SKM-1 (cell line): ENCODE data around the gene HSD3B7.
"Not testable (repeated sequence)": the region's sequence is repeated elsewhere in the genome, so short reads cannot be mapped to it uniquely, and the experiment has no call there.

Experiments
- DNase-seq: peaks from one replicate; lab custom pipeline; 2025; ENCODE audit not compliant: unreplicated experiment; lab: John Stamatoyannopoulos, UW

Gene HSD3B7

DNA sequence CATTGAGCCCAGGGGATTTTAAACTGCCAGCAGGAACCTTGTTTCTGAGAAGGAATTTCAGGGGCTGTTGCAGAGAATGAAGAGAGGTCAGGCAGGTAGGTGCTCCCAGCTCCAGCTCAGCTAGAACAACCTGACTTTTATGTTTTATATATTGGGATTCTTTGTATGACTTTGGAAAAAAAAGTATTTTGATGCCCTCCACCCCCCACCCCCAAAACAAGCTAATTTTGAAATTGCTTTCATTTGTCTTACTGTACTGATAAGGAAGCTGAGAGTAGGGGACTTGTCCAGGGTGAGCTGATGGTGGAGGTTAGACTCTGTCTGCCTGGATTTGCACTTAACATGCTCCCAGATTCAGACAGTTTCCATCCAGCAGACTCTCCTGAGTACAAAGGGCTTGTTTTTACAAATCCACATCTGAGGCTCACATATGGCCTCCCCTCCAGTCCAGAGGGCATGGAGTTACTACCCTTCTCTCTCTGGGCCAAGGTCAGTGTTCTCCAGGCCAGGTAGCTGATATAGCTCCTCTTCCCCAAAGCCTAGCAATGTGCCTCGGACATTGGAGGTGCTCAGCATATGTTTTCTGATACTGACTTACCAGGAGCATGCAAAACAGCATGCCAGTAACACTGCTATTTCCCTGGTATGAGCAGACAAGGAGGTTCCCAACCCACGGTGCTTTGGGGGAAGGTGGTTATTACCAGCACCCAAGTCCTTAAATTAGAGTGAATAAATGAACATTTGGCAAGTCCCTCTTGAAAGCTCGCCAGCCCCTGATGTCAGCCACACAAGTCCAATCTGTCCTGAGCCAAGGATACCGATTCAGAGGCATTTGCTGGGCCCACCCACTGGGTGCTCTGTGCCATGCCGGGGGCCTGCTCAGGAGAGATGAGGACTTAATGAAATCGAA, 14.1 kb downstream of the HSD3B7 start:
- no peak for DNase-seq

DNA sequence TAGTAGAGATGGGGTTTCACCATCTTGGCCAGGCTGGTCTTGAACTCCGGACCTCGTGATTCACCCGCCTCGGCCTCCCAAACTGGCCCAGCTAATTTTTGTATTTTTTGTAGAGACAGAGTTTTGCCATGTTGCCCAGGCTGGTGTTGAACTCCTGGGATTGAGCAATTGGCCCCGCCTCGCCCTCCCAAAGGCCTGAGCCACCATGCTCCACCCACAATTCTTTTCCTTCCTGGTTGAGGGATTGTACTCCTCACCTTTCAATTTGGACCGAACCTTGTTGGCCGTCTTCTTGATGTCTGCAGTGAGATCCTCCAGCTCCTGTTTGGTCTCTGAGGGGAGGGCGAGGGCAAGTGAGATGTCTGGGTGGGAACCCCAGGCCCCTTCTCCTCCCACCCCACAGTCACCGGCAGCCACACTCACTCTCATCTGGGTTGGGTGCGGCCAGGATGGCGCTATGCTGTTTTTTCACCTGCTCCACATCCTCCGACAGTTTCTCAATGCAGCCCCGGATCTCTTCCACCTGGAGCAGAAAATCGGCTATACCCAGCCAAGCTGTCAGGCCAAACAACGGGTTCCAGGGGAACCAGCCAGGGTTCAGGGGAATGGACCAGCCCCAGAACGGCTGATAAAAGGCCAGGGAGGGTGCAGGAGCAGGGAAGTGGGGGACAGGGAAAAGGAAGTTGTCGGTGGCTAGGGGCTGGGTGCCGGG, 15.8 kb downstream of the HSD3B7 start:
- no peak for DNase-seq

DNA sequence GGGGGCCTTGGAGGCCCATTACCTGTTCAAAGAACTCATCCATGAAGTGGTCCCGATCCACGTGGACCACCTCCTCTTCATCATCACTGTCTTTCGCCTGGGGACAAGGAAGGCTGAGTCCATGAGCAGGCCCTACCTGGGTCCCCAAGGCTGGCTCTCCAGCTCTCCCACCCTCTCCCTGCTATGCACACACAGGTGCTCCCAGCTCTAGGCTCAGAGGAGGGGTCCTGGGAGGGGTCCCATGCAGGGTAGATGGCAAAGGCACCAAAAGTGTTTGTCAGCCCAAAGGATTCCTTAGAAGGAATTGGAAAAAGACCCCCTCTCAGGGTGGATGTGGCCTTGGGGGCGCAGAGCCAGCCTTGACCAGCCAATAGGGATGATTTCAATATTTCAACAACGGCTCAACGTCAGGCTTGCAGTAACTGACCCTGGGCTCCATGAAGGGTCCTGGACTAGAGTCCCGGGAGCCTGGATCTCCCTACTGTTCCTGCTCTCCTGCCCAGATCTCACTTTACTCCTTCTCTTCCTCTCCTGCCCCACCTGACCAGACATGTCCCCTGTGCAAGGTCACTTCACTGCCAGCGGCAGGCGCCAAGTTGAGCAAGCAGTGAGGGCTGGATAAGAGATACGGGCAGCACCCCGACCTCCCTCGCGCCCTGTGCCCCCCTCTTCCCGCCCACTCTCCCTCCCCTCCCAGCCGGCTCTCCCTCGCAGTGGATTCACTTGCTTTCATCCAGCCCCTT, 16.7 kb downstream of the HSD3B7 start:
- DNase-seq = no peak

DNA sequence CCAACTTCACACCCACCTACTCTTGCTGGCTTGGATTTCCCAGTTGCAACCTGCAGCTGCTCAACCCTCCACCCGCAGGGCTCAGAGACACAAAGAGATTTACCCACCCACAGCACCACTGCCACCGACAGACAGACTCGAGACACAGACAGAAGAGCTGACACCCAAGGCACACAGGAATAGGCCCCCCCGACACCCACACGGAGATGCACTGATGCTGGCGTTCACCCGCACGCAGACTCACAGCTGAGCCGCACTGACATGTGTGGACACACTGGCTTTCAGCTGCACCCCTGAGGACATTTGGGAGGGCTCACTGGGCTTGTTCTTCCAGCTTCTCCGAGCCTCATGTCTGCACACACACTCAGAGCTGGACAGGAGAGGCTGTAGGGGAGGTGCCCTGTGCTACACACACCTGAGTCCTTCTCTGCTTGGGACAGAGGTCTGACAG, 17.3 kb downstream of the HSD3B7 start:
- DNase-seq = no peak

DNA sequence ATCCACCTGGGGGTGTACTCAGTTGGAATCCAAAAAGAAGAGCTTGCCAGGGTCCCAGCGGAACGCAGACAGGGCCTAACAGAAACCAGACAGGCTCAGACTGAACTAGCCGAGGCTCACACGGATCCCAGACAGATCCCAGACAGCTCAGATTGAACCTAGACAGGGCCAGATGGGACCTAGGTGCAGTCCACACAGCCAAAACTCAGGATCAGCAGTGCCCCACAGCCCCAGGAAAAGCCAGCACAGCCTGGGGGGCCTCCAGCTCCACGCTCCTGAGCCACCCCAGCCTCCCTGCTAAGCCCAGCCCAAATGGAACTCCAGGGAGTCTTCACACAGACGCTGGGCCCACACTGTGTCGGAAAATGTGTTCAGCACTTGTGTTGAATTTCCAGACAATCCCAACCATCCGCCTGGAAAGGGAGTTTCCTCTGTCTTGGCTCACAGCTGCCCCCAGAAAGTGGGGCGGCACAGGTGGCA, 17.9 kb downstream of the HSD3B7 start:
- no peak for DNase-seq

DNA sequence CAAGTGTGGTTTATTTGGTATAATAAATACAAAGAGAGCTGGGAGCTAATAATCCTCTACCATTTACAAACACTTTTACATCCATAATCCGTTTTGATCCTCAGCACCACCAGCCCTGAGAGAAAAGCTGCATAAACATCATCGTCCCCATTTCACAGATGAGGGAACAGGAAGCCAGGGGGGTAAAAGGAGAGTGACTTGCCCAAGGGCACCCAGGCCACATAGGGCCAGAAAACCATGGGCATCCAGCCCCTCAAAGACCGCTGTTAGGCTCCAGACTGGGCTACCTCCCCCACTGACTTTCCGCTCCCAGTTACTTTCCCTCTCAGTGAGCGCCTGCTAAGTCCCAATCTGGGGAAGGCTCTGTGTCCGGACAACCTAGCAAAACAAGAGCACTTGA, 18.7 kb downstream of the HSD3B7 start:
- DNase-seq = no peak

DNA sequence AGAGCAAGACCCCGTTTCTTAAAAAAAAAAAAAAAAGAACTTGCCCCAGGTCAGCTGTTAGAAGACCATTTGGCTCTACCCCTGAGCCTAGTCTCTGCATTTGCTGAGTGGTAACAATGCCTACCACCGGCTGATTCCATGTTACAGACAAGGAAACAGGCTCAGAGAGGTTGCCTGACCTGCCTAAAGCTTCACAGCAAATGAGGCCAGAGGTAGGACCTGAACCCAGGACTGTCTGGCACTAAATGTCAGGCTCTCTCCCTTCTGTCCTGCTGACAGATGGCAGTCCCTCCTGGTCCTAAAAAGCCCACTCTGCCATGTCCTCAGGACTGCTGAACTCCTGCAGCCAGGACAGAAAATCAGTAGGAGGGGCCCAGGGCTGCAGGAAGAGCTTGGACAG, 19.7 kb downstream of the HSD3B7 start:
- DNase-seq = no peak

DNA sequence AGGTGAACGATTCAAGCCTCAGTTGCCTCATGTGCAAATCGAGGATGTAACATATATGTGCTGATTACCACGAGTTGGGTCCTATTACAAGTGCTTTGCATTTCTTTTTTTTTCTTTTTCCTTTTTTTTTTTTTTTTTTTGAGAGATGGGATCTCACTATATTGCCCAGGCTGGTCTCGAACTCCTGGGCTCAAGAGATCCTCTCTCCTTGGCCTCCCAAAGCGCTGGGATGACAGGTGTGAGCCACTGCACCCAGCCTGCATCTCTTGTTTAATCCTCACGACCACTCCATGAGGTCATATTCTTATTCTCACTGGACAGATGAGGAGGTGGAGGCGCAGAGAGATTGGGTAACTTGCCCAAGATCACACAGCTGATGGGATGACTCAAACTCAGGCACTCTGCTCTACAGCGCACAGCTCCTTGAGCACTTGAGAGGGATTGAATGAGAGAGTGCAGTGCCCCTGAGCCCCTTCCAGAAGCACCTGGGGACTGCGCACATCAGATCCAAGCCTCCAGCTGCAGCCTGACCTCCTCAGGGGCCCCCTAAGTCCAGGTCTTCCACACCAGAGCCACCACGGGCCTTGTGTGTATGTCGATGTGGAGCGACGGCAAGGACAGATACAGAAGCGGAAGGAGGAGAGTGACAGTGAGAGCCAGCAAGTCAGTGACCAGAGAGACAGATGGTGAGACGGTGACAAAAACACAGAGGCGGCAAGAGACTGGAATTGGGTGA, 20.5 kb downstream of the HSD3B7 start:
- DNase-seq = no peak

DNA sequence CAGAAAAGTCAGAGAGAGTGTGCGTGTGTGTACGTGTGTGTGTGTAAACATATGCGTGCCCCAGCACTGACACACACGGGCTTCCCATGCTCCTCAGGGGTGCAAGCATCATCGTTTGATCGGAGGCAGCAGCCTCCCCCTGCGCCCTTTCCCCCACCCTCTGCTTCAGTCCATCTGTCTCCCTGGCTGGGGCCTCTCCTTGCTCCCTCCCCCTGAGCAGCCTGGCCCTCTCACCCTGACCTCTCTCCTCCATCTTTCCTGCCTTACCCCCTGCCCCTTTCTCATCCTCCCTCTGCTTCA, 21.0 kb downstream of the HSD3B7 start:
- no peak for DNase-seq

DNA sequence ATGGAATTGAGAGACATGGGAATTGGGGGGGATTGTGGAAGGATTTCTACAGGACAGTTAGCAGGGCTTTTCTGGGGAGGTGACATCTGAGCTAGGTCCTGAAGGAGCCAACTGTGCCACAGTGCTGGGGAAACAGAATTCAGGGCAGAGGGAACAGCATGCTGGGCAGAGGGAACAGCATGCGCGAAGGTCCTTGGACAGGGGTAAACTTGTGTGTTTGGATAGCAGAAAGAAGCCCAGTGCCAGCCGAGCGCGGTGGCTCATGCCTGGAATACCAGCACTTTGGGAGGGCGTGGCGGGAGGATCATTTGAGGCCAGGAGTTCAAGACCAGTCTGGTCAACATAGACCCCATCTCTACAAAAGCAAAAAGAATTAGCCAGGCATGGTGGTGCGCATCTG, 21.6 kb downstream of the HSD3B7 start:
- no peak for DNase-seq

DNA sequence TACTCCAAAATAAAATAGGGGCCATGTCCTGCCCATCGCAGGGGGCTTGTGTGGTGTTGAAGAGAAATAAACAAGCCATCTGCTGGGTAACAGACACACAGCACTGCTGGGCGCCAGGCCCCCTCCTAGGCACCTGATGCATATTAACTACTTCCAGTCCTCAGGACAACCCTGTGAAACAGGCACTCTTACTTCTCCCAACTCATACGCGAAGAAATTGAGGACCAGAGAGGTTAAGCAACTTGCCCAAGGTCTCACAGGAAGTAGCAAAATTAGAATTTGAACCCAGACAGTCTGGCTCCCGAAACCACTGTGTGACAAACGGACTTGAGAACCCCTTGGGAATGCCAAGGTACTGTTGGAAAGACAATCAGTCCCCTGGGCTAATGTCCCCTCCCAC, 22.7 kb downstream of the HSD3B7 start:
- DNase-seq = no peak

DNA sequence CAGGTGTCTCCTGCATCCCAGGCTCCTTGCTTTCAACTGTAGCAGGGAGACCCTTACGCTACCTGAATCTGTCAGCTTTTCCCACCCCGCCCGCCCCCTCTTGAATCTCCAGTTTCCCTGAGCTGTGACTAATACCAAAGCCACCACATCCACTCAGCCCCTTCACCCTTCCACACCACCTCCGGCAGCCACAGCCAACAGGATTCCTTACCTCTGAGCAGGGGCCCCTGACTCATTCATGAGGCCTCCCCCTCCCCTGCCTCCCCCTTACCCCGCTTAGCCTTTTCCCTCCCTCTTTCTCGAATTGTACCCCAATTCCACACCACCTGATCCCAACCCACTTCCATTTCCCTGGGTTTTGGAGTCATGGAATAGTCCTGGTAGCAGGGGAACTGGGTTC, 23.1 kb downstream of the HSD3B7 start:
- no peak for DNase-seq

DNA sequence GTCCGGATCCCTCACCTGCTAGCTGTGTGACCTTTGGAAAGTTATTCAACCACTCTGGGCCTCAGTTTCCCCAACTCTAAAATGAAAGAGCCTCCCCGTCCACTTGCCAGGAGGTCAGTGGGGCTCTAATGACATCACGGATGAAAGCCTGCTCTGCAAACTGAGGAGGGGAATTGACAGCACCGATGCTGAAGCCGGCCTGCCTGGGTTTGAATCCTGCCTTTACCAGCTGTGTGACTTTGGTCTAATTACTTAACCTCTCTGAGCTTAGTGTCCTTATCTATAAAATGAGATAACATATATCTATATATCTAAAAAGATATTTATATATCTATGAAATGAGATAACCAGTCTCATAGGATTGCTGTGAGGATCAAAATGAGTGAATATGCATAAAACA, 23.5 kb downstream of the HSD3B7 start:
- DNase-seq = no peak

DNA sequence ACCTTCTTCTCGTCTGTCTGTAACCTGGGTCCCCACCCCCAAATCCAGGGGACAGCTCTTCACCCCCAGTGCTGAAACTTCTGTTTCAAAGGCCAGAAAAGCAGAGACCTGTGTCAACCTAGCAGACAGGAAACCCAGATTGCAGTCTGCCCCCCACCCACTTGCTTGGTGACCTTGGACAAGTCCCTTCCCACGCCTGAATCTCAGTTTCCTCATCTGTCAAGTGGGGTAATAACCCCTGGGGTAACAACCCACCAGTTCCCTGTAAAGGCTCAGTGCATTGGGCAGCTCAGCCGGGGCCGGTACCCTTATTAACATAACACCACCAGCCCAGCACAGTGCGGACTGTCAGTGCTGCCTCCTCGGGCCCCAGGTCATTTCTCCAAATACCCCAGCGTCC, 24.1 kb downstream of the HSD3B7 start:
- DNase-seq = no peak

DNA sequence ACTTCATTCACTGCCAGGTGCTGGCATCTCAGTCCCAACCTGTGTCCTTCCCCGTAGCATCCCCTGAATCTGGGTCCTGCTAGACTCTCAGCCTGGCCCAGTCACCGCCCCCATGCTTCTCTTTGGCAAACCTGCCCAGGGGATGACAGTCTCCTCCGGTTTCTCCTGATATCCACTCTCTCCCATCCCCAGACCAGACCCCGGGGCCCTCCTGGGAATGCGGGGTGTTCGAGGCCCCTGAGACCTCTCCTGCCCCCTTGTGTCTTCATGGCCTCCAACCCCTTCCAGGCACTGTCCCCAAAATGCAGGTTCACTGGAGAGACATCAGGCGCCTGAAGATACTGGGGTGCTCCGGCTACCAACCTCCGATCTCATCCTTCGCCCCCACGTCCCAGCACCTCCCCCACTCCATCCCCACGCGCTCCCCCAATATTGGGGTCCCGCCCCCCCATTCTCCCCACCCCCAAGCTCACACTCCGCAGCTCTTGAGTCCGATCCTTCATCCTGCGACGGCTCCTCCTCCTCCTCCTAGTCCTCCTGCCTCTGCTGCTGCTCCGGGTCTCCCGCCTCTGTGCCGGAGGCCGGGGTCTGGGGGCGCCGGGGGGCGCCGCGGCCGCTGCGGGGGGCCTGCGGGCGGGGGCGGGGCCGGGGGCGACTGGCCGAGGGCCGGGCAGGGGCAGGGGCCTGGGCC, 25.0 kb downstream of the HSD3B7 start:
- DNase-seq = no peak

DNA sequence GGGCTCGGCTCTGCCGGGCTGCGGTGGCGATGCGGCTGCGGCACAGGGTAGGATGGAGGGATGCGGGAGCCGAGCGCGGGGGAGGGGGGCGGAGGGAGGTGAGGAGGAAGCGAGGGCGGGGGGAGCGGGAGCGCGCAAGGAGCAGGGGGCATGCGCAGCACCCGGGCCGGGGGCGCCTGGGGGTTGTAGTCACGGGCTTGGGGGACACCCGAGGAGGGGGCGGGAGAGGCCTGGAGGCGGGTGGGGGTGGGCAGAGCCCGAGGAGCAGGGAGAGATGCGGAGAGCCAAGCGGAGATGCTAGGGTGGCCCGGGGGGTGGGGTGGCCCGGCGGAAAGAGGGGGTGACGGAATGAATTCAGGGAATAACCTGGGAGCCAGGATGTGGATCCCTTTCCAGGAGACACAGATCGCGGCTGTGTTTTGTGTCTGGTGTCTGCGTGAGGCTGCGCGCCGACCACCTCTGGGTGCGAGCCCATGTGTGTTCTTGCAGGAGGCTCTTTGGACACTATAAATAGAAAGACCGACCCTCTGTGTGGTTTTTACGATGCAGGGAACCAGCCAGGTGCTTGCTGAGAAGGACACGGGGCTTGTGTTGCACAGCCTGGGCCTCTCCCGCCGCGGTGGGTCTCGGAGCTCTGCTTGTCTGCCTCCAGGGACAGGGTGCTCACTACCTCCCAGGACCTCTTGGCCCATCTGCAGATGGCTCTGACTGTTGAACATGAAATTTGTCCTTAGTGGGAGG, 25.7 kb downstream of the HSD3B7 start, which contains the start of gene STX1B:
Gene STX1B, minus strand, starts transcription at position 54 of the 741 bp plus-strand sequence. CDS start 242 bp downstream, outside the sequence.
- DNase-seq = no peak

DNA sequence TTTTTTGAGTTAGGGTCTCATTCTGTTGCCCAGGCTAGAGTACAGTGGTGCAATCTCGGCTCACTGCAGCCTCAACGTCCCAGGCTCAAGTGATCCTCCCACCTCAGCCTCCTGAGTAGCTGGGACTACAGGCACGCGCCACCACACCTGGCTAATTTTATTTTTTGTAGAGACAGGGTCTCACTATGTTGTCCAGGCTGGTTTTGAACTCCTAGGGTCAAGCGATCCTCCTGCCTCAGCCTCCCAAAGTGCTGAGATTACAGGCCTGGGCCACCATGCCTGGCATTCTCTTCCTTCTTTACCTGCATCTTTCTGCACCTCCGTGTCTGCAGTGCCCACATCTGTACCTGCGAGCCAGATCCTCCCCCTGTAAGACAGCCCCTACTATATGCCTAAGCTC, 26.8 kb downstream of the HSD3B7 start:
- DNase-seq = not testable (repeated sequence)

DNA sequence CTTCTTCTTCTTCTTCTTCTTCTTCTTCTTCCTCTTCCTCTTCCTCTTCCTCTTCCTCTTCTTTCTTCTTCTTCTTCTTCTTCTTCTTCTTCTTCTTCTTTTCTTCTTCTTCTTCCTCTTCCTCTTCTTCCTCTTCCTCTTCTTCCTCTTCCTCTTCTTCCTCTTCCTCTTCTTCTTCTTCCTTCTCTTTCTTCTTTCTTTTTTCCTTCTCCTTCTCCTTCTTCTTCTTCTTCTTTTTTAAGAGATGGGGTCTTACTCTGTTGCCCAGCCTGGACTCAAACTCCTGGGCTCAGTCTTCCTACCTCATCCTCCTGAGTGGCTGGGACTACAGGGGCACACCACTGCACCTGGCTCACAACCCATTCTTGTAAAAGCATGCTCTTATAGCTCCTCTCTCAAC, 28.3 kb downstream of the HSD3B7 start:
- DNase-seq = not testable (repeated sequence)

DNA sequence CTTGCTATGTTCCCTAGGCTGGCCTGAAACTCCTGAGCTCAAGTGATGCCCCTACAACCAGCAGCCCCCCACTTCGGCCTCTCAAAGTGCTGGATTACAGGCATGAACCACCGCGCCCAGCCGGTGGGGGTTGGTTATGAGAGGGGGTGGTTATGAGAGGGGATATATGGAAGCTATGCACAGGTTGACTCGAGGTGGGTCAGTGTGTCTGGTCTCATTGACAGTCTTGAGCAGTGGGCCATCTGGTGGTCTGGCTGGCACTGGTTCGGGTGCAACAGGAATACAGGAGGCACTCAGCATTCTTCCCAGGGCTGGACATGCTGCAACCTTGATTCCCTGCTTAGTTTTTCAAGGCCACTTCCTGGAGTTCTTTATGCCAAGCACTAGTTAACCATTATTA, 31.0 kb downstream of the HSD3B7 start:
- no peak for DNase-seq

DNA sequence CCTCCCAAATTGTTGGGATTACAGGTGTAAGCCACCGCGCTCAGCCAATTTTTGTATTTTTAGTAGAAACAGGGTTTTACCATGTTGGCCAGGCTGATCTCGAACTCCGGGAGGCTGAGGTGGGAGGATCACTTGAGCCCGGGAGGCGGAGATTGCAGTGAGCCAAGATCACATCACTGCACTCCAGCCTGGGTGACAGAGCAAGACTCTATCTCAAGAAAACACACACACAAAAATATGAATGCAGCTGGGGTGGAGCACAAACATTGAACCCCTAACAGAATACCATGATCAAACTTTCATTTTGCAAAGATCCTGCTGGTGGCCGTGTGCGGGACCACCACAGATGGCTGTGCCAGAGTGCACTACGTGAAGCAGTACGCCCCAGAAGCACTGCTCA, 32.7 kb downstream of the HSD3B7 start:
- not testable (repeated sequence) for DNase-seq
